ENCODE measurements around the gene CYP3A5.

GRCh38 chr7:99720800-99721595, 41.2 kb upstream of the CYP3A5 start:
- no peak for TF ChIP-seq EZH2 (IDR thresholded peaks at IDR 0.05; ENCODE audit: low read length)
- no peak for TF ChIP-seq CTCF (optimal IDR thresholded peaks at IDR 0.05 in 1 of 3, IDR thresholded peaks at IDR 0.05 in 1 of 3, conservative IDR thresholded peaks at IDR 0.05 in 1 of 3; ENCODE audit: extremely low read depth in 1 of 3, insufficient read depth in 2 of 3, low read length in 3 of 3)

Measured in keratinocyte (primary cell).